GM23338 (cell line): Measurements from ENCODE around the gene SLC16A9. TPM values are rescaled to one million over a fixed set of nuclear protein-coding genes. Genes with fewer than 3 reads are reported as not detected.

ENCODE experiments used
- ATAC-seq: fragments of 200-7000 bp; cut with Tn5 transposase; 3 replicates; pipeline ENCODE4 v1.9.1; 2020
- DNase-seq: peaks from one replicate; pipeline ENCODE4 v3.0.0-alpha.2; 2015; ENCODE audit warnings: low spot score
- H2AFZ ChIP-seq: fragments of 200-600 bp; sonication (generic); 2 replicates; pipeline ENCODE4 v1.8.0; 2016; ENCODE audit warnings: antibody characterized with exemption, mild to moderate bottlenecking, moderate library complexity
- H3F3A ChIP-seq: fragments of 200-600 bp; sonication (generic); replicated peaks from 2 replicates; pipeline ENCODE4 v1.8.0; 2017; ENCODE audit warnings: antibody characterized with exemption, mixed run types, low read depth
- H3K27ac ChIP-seq: fragments of 200-600 bp; sonication (generic); 2 replicates; pipeline ENCODE4 v1.6.1; 2016; ENCODE audit warnings: low read depth
- H3K27me3 ChIP-seq: fragments of 200-600 bp; sonication (generic); 2 replicates; pipeline ENCODE4 v1.8.0; 2016; ENCODE audit warnings: mild to moderate bottlenecking, mixed run types, moderate library complexity; ENCODE audit not compliant: insufficient read depth
- H3K36me3 ChIP-seq: fragments of 200-600 bp; sonication (generic); 2 replicates; pipeline ENCODE4 v1.8.0; 2016; ENCODE audit warnings: mild to moderate bottlenecking; ENCODE audit not compliant: insufficient read depth
- H3K4me1 ChIP-seq: fragments of 200-600 bp; sonication (generic); 2 replicates; pipeline ENCODE4 v1.8.0; 2016; ENCODE audit warnings: mild to moderate bottlenecking, moderate library complexity; ENCODE audit not compliant: insufficient read depth
- H3K4me2 ChIP-seq: fragments of 200-600 bp; sonication (generic); 2 replicates; pipeline ENCODE4 v1.7.1; 2017; ENCODE audit warnings: mixed run types
- H3K4me3 ChIP-seq: fragments of 200-600 bp; sonication (generic); 2 replicates; pipeline ENCODE4 v1.6.1; 2016; ENCODE audit warnings: mixed run types
- H3K79me2 ChIP-seq: fragments of 200-600 bp; sonication (generic); replicated peaks from 2 replicates; pipeline ENCODE4 v1.8.0; 2017; ENCODE audit warnings: mild to moderate bottlenecking; ENCODE audit not compliant: insufficient read depth
- H3K9me2 ChIP-seq: fragments of 200-600 bp; sonication (generic); 2 replicates; pipeline ENCODE4 v1.8.0; 2017; ENCODE audit not compliant: insufficient read depth
- H4K20me1 ChIP-seq: fragments of 200-600 bp; sonication (generic); replicated peaks from 2 replicates; pipeline ENCODE4 v1.8.0; 2017; ENCODE audit warnings: mild to moderate bottlenecking; ENCODE audit not compliant: insufficient read depth
- H3K27ac Mint-ChIP-seq: 2 replicates; pipeline ENCODE4 v1.8.0; 2020; ENCODE audit warnings: inconsistent platforms, mild to moderate bottlenecking, moderate library complexity, mixed read lengths
- H3K27me3 Mint-ChIP-seq: 3 replicates; pipeline ENCODE4 v1.8.0; 2022; ENCODE audit warnings: low read depth, mild to moderate bottlenecking, moderate library complexity, mixed read lengths, inconsistent platforms; ENCODE audit not compliant: insufficient read depth, poor library complexity
- H3K36me3 Mint-ChIP-seq: 3 replicates; pipeline ENCODE4 v1.8.0; 2021; ENCODE audit warnings: low read depth, mild to moderate bottlenecking, inconsistent platforms, moderate library complexity, mixed read lengths
- H3K4me1 Mint-ChIP-seq: 3 replicates; pipeline ENCODE4 v1.8.0; 2020; ENCODE audit warnings: mild to moderate bottlenecking, inconsistent platforms, mixed read lengths
- H3K4me3 Mint-ChIP-seq: 3 replicates; pipeline ENCODE4 v1.8.0; 2021; ENCODE audit warnings: moderate library complexity, mild to moderate bottlenecking, inconsistent platforms, mixed read lengths
- H3K9me3 Mint-ChIP-seq: 3 replicates; pipeline ENCODE4 v1.8.0; 2020; ENCODE audit warnings: moderate library complexity, mild to moderate bottlenecking, inconsistent platforms, mixed read lengths
- CREB1 ChIP-seq: fragments of 250-450 bp; sonication (Bioruptor Pico); IDR thresholded peaks from 2 replicates; pipeline ENCODE4 v1.5.0; 2020; ENCODE audit warnings: low read depth, mild to moderate bottlenecking, moderate library complexity
- ETS1 ChIP-seq: IDR thresholded peaks from 2 replicates; pipeline ENCODE4 v1.6.1; 2016; ENCODE audit warnings: antibody characterized with exemption
- POLR2AphosphoS5 ChIP-seq: IDR thresholded peaks from 2 replicates; pipeline ENCODE4 v1.6.1; 2016; ENCODE audit warnings: antibody characterized with exemption, low read depth
- STAT1 ChIP-seq: IDR thresholded peaks from one replicate; pipeline ENCODE4 v1.6.1; 2016; ENCODE audit warnings: antibody characterized with exemption; ENCODE audit not compliant: unreplicated experiment
- ZNF114 ChIP-seq: fragments of 250-450 bp; sonication (Bioruptor Pico); IDR thresholded peaks from 2 replicates; pipeline ENCODE4 v1.5.0; 2020; ENCODE audit warnings: mild to moderate bottlenecking, moderate library complexity
- ZNF462 ChIP-seq: fragments of 250-450 bp; sonication (Bioruptor Pico); IDR thresholded peaks from 2 replicates; pipeline ENCODE4 v1.5.0; 2020; ENCODE audit warnings: mild to moderate bottlenecking, moderate library complexity
- polyA plus RNA-seq: library from polyadenylated mRNA; unstranded; fragments of >200 nt; fragmentation: Nextera tagmentation; extraction: Ambion mirVana; gene quantifications from 2 replicates; pipeline ENCODE4 v1.2.1, GENCODE V29; 2016
- total RNA-seq: library from RNA; depleted of rRNA; stranded (reverse); fragments of >200 nt; shearing (Covaris generic); gene quantifications from 2 replicates; pipeline ENCODE4 v1.2.3, GENCODE V29; 2014

Gene SLC16A9
- total and polyA plus RNA-seq, 2 experiments from 2014 or later, result 6.5 to 11.4 TPM

- TF ChIP-seq ZNF462 (CRISPR knock-in tag), result no peak
These were observed 30.8 kb downstream of the SLC16A9 start (continued) for GRCh38 chr10:59678884-59679301.

GRCh38 chr10:59677253-59677831 lies 32.3 kb downstream of the SLC16A9 start:
- Mint-ChIP-seq H3K4me3 (no peak overlapping the region), H3K27me3 (no peaks in the 10 kb centered on the region), H3K36me3 (peaks cover 12% of the 10 kb centered on the region; the same call in 2 of the 3 replicates), H3K27ac (no peak overlapping the region), H3K4me1 (peaks cover 14% of the 10 kb centered on the region), H3K9me3 (no peaks in the 10 kb centered on the region)
- no peaks in the 10 kb centered on the region for H4K20me1 ChIP-seq
- H3K4me2 ChIP-seq, result no peak overlapping the region
- H2AFZ ChIP-seq, result no peak overlapping the region
- H3K9me2 ChIP-seq, result no peaks in the 10 kb centered on the region
- no peak overlapping the region for H3K27ac ChIP-seq
- no peaks in the 10 kb centered on the region for H3K27me3 ChIP-seq
- DNase-seq (no peak), ATAC-seq (no peak)
- H3F3A ChIP-seq, result no peaks in the 10 kb centered on the region
- no peak overlapping the region for H3K4me3 ChIP-seq
- no peaks in the 10 kb centered on the region for H3K36me3 ChIP-seq
- peaks cover 3% of the 10 kb centered on the region; the same call in 1 of the 2 replicates for H3K4me1 ChIP-seq
- H3K79me2 ChIP-seq, result no peaks in the 10 kb centered on the region
- no peak for TF ChIP-seq ETS1
- TF ChIP-seq ZNF462 (CRISPR knock-in tag), result no peak
- no peak for TF ChIP-seq CREB1 (CRISPR knock-in tag)
- no peak for TF ChIP-seq ZNF114 (CRISPR knock-in tag)
- TF ChIP-seq POLR2AphosphoS5, result no peak
- TF ChIP-seq STAT1, result no peak
